ENCODE results near the gene HECTD4.

DNA sequence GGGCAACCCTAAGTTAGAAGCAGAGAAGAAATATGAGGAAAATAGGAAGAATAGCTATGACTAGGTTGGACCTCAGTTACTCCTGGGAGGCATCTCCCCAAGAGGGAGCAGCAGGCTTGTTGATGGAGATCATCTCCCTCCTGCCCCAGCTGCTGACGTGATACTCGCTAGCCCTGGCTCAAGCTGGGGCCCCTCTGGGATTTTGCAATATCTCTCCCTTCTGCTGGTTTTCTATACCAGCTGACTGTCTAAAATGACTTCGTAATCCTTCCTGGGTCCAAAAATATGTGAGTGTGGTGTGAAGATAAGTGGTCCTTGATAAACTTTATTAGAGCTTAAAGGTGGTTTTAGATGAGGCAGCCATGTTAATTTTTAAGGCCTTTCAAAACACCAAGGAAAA lies 4.5 kb upstream of the HECTD4 start:
- TF ChIP-seq CTCF (IDR thresholded peaks at IDR 0.05; ENCODE audit: poor library complexity, severe bottlenecking) (no peak), EZH2 (IDR thresholded peaks at IDR 0.05; ENCODE audit: borderline replicate concordance, insufficient read depth, low read length, poor library complexity, severe bottlenecking) (no peak), MXI1 (conservative IDR thresholded peaks at IDR 0.05; ENCODE audit: poor library complexity, severe bottlenecking) (no peak), POLR2AphosphoS5 (IDR thresholded peaks at IDR 0.05) (no peak), EP300 (conservative IDR thresholded peaks at IDR 0.05; ENCODE audit: poor library complexity, severe bottlenecking) (no peak), SMC3 (conservative IDR thresholded peaks at IDR 0.05; ENCODE audit: poor library complexity) (no peak), RAD21 (conservative IDR thresholded peaks at IDR 0.05) (no peak), REST (IDR thresholded peaks at IDR 0.05; ENCODE audit: borderline replicate concordance) (no peak), TAF1 (IDR thresholded peaks at IDR 0.05; ENCODE audit: low read depth) (no peak)

Data from neural cell (in vitro differentiated cells).